IPS-20b (cell line): ENCODE measurements around the gene FARP2.

Source experiments
- H3K27ac ChIP-seq: one replicate; pipeline ENCODE4 v1.5.1; 2013; ENCODE audit warnings: low read length
- H3K27me3 ChIP-seq: 2 replicates; pipeline ENCODE4 v1.6.1; 2013; ENCODE audit warnings: mild to moderate bottlenecking, low read length, inconsistent platforms; ENCODE audit not compliant: insufficient read depth
- H3K36me3 ChIP-seq: 2 replicates; pipeline ENCODE4 v1.6.1; 2013; ENCODE audit warnings: low read depth, mild to moderate bottlenecking, inconsistent platforms, low read length, moderate library complexity; ENCODE audit not compliant: insufficient read depth
- H3K4me1 ChIP-seq: 2 replicates; pipeline ENCODE4 v1.6.1; 2013; ENCODE audit warnings: mild to moderate bottlenecking, control low read depth, inconsistent platforms, low read length, moderate library complexity; ENCODE audit not compliant: insufficient read depth
- H3K4me3 ChIP-seq: 2 replicates; pipeline ENCODE4 v1.5.1; 2013; ENCODE audit warnings: mild to moderate bottlenecking, low read length, inconsistent platforms
- H3K9ac ChIP-seq: 2 replicates; pipeline ENCODE4 v1.6.1; 2013; ENCODE audit warnings: low read depth, mild to moderate bottlenecking, inconsistent platforms, low read length, moderate library complexity
- H3K9me3 ChIP-seq: 2 replicates; pipeline ENCODE4 v1.6.1; 2013; ENCODE audit warnings: mild to moderate bottlenecking, low read depth, low read length, inconsistent platforms; ENCODE audit not compliant: insufficient read depth

The FARP2 gene

GRCh38 chr2:241539616-241540374 lies 183.7 kb downstream of the FARP2 start:
- Histone ChIP-seq H3K36me3 (no peaks in the 10 kb centered on the region), H3K4me3 (no peak overlapping the region), H3K27ac (no peak overlapping the region), H3K9ac (no peak overlapping the region), H3K27me3 (peaks cover 47% of the 10 kb centered on the region), H3K4me1 (no peaks in the 10 kb centered on the region; the same call in 1 of the 2 replicates), H3K9me3 (no peaks in the 10 kb centered on the region)

- Histone ChIP-seq H3K27me3 (peaks cover 47% of the 10 kb centered on the region), H3K27ac (no peak overlapping the region), H3K4me3 (peak overlapping the region; percentile 65; the same call in 1 of the 2 replicates), H3K4me1 (no peaks in the 10 kb centered on the region; the same call in 1 of the 2 replicates), H3K36me3 (no peaks in the 10 kb centered on the region), H3K9me3 (no peaks in the 10 kb centered on the region), H3K9ac (no peak overlapping the region)
These were observed 184.3 kb downstream of the FARP2 start for GRCh38 chr2:241540401-241540770.

- Histone ChIP-seq H3K36me3 (no peaks in the 10 kb centered on the region), H3K9me3 (no peaks in the 10 kb centered on the region), H3K4me1 (no peaks in the 10 kb centered on the region; the same call in 1 of the 2 replicates), H3K4me3 (peak overlapping the region; percentile 65), H3K27ac (no peak overlapping the region), H3K27me3 (peaks cover 51% of the 10 kb centered on the region), H3K9ac (no peak overlapping the region)
These were observed 184.9 kb downstream of the FARP2 start for GRCh38 chr2:241540771-241541561.

- Histone ChIP-seq H3K27me3 (peaks cover 59% of the 10 kb centered on the region), H3K27ac (no peak overlapping the region), H3K9ac (no peak overlapping the region), H3K4me1 (peaks cover 1% of the 10 kb centered on the region), H3K36me3 (no peaks in the 10 kb centered on the region), H3K9me3 (no peaks in the 10 kb centered on the region), H3K4me3 (peak overlapping the region; percentile 57)
These were observed 185.6 kb downstream of the FARP2 start for GRCh38 chr2:241541564-241542277.

GRCh38 chr2:241542278-241542605 lies 186.2 kb downstream of the FARP2 start:
- Histone ChIP-seq H3K27me3 (peaks cover 60% of the 10 kb centered on the region), H3K9ac (no peak overlapping the region), H3K36me3 (no peaks in the 10 kb centered on the region), H3K9me3 (no peaks in the 10 kb centered on the region), H3K4me1 (peaks cover 6% of the 10 kb centered on the region), H3K4me3 (no peak overlapping the region), H3K27ac (no peak overlapping the region)
